Choroid plexus epithelial cell (primary cell): ENCODE data around the gene SLC12A8.

ENCODE experiments used
- DNase-seq: peaks from one replicate; pipeline ENCODE4 v3.0.0-alpha.2; 2010; ENCODE audit warnings: low read depth
- H3K4me3 ChIP-seq: 2 replicates; pipeline ENCODE4 v1.5.1; 2011; ENCODE audit warnings: low read depth, mild to moderate bottlenecking, control low read depth, low read length, moderate library complexity
- TF ChIP-seq, protein P1 (sequence below): conservative IDR thresholded peaks from 2 replicates; pipeline ENCODE4 v1.5.1; 2011; ENCODE audit warnings: low read depth, mild to moderate bottlenecking, control low read depth, inconsistent platforms, low read length, moderate library complexity

SLC12A8 gene

DNA sequence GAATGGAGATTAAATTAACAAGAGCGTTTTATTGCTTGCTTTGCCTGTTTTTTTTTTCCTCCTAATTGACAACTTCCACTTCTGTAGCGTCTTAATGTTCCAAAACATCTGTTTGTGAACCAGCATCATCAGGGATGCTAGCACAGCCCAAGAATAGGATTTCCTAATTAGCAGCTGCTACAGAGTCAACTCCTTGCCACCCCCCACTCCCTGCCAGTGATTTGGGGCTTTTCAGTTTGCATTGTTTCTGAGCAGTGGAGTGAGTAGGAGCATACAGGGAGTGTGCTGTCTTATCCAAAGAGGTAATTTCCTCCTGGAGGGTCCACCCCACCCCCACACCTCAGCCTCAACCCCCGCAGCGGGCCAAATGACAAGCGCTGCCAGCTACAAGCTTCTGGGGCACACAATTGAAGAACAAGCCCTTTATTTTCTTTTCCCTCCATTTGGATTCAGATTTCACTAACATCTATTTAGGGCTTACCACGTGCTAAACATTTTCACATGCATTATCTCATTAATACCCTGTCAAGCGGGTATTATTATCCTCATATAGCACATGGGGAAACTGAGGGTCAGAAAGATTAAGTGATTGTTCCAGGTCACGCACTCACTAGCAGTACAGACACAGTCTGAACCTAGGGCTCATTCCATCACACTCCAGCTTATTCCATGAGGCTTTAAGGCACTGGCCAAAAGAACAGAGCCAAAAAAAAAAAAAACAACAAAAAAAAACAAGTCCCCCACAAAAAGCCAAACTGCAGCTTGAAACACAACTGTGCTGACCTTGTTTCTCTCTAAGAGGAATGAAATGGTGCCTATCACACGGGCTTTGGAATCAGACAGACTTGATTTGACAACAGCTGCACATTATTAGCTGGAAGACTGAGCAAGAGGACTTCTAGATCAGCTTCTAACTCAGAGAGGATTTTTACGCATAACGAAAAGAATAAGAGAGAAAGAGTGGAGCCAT is 173.1 kb downstream of the SLC12A8 start:
- TF ChIP-seq, protein P1, sequence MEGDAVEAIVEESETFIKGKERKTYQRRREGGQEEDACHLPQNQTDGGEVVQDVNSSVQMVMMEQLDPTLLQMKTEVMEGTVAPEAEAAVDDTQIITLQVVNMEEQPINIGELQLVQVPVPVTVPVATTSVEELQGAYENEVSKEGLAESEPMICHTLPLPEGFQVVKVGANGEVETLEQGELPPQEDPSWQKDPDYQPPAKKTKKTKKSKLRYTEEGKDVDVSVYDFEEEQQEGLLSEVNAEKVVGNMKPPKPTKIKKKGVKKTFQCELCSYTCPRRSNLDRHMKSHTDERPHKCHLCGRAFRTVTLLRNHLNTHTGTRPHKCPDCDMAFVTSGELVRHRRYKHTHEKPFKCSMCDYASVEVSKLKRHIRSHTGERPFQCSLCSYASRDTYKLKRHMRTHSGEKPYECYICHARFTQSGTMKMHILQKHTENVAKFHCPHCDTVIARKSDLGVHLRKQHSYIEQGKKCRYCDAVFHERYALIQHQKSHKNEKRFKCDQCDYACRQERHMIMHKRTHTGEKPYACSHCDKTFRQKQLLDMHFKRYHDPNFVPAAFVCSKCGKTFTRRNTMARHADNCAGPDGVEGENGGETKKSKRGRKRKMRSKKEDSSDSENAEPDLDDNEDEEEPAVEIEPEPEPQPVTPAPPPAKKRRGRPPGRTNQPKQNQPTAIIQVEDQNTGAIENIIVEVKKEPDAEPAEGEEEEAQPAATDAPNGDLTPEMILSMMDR, result no peak
- no peak for DNase-seq
- H3K4me3 ChIP-seq, result no peak overlapping the region

DNA sequence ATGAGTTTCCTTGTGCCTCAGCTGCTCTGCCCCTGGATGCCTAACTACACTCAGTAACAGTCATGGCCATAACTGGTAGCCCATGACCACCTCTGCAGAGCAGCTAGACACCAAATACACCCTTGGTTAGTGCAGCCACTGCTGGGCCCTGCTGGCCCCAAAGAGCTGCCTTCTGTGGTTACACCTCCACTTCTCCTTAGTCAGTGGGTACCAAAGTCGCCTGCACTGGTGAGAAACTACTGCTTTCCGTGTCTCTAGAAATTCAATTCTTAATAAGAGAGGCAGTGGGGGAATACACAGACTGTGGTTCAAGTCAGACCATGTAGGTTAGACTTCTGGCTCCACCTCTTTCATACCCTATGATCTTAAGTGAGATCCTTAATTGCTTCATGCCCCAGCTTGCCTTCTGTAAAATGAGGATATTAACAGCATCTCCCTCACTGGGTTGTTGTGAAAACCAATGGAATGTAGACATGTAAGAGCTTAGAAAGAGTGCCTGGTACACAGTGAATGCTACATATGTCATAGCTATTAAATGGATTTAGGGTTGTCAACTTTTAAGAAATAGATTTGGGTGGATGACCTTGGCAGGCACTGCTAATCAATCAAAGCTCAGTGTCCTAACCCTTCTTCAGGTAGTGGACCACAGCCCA is 174.9 kb downstream of the SLC12A8 start:
- H3K4me3 ChIP-seq, result no peak overlapping the region
- TF ChIP-seq, protein P1, result no peak

DNA sequence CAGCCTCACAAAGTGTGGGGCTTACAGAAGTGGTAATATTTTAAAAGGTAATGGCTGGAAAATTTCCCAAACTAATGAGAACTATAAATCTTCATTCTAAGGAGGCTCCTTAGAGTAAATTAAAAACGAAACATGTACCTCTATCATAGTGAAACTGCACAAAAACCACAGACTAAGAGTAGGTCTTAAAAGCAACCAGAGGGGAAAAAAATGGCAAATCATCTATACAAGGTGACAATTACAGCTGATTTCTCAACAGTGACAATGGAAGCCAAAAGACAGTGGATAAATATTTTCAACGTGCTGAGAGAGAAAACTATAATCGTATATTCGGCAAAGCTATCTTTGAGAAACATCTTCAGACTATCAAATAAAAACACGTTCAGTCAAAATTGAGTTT is 177.3 kb downstream of the SLC12A8 start:
- no peak for DNase-seq
- TF ChIP-seq, protein P1, result no peak

More for the DNA sequence above, 174.9 kb downstream of the SLC12A8 start:
- DNase-seq, result no peak

DNA sequence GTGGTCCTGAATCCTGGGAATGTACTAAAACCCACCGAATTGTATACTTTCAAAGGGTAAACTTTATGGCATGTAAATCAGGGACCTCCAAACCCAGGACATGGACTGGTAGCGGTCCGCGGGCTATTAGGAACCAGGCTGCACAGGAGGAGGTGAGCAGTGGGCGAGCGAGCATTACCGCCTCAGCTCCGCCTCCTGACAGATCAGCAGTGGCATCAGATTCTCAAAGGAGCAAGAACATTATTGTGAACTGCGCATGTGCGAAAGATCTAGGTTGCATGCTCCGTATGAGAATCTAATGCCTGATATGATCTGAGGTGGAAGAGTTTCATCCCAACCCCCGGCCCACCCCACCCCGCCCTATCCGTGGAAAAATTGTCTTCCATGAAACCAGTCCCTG is 178.9 kb downstream of the SLC12A8 start:
- H3K4me3 ChIP-seq, result no peak overlapping the region
- TF ChIP-seq, protein P1, result no peak
- DNase-seq, result no peak

More for the DNA sequence above, 177.3 kb downstream of the SLC12A8 start:
- no peak overlapping the region for H3K4me3 ChIP-seq

DNA sequence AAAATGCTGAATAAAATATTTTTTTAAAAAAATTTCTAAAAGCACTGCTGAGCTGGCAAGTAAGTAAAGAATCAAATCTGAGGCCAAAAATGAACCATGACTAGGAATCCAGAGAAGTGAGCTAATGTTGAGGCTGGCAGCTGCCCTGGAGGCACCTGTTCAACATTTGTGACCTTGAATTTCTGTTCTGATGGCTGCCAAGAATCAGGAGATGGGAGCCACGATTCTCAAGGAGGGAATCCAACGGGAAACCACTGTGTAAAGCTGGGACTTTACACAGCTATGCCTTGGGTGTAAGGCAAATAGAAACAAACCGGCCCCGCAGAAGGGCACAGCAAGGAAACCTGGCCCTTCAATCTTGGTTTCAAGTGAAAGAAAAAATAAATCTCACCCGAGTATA is 179.4 kb downstream of the SLC12A8 start:
- H3K4me3 ChIP-seq, result no peak overlapping the region
- no peak for DNase-seq

DNA sequence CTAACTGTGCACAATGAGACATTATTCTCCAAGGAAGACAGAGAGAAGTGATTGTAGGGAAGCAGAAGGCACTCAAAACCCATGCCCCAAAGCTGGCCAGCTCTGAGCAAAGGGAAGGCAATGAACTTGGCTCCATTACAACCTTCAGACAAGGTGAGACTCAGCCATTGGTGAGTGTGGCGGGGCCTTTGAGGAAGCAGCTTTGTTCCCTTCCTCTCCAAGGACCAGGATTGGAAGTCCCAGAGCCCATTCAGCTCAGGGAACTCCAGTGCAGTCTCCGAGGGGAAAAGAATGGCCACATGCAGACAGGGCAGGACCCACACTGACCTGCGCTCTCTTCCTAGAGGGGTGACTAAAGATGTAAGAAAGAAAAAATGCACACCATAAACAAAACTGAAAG is 179.9 kb downstream of the SLC12A8 start:
- TF ChIP-seq, protein P1, result no peak
- no peak overlapping the region for H3K4me3 ChIP-seq
- DNase-seq, result no peak

More for the DNA sequence above, 179.4 kb downstream of the SLC12A8 start:
- TF ChIP-seq, protein P1, result no peak
